DMS153 treated with DMSO at 0.1 percent for 48 hours (cell line): Measurements from ENCODE around the gene RCE1.

Source experiments
- DNase-seq: peaks from one replicate; lab custom pipeline; 2025; ENCODE audit not compliant: unreplicated experiment; lab: John Stamatoyannopoulos, UW

The RCE1 gene

DNA sequence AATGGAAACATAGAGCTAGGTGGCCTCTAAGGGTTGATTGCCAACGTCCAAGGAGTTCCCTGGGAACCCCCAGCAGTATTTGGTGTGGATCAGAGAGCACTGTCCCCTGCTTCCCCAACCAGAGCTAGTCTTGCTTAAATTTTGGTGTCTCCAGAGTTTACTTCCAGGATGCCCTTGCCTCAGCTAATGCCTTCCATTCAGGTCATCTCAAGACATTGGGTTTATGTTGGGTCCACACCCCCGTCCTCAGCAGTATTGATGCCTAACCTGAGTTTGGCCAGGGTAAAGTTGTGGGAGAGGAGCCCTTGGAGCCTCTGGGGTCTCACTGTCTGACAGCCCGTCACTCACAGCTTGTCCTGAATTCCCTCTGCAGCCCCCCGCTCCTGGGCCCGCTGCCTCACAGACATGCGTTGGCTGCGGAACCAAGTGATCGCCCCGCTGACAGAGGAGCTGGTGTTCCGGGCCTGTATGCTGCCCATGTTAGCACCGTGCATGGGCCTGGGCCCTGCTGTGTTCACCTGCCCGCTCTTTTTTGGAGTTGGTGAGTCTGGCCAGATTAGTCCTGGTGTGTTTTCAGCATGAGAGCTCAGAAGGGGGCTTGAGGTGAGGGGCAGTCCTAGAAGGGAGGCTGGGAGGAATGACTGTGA is 1.4 kb downstream of the RCE1 start:
- no peak for DNase-seq

GRCh38 chr11:66845143-66845875 is 2.1 kb downstream of the RCE1 start:
- DNase-seq = no peak

DNA sequence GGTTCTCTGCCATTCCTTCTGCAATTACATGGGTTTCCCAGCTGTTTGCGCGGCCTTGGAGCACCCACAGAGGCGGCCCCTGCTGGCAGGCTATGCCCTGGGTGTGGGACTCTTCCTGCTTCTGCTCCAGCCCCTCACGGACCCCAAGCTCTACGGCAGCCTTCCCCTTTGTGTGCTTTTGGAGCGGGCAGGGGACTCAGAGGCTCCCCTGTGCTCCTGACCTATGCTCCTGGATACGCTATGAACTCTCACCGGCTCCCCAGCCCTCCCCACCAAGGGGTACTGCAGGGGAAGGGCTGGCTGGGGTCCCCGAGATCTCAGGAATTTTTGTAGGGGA is 2.6 kb downstream of the RCE1 start:
- DNase-seq = no peak

DNA sequence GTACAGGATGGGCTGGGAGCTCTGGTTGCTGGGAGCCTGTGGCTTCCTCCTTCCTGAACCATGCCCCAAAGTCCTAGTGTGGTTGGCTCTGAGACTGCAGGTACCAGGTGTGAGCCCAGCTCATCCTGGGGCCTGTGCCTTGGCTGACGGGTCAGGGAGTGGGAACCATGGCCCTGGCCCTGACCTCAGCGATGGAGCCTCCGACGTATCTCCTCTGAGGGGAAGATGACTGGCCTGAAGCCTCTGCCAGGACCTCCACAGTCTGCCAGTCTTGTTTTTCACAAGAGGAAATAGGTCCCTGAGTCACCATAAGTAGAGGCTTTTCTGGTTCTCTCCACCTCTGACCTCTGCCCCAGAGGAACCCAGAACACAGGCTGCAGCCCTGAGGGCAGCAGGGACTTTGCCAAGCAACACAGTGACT is 3.4 kb downstream of the RCE1 start:
- no peak for DNase-seq

- no peak for DNase-seq
Observed at GRCh38 chr11:66847461-66848232, 4.4 kb downstream of the RCE1 start.

DNA sequence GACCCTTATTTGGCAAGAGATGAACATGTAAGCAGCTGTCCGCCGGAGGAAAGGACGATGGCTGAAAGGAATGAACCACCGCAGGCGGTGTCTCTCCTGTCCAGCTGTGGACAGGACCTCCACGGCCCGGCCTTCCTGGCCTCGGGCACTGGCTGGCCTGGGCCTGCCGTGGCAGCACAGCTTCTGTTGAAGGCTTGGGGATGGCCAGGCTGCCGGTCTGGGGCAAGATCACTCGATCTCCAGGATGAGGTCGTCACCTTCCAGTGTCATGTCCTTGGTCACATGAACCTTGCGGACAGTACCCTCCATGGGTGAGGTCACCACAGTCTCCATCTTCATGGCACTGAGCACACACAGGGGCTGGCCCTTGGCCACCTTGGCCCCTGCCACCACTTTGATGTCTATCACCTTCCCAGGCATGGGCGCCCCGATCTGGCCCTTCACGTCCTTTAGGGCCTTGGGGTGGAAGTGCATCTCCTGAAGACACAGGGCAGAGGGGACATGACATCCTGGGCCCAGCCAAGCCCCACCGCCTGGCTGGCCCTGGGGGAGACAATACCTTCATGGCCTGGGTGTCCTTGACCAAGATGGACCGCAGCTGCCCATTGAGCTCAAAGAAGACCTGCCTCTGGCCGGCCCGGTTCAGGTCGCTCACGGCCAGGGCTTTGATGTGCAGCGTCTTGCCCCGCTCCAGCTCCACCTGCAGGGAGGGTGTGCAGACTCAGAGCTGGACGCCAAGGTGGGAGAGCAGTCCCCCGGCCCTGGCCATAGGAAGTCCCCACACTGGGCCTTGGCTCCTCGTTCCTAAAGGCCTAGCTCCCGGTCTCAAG is 5.6 kb downstream of the RCE1 start:
- no peak for DNase-seq

DNA sequence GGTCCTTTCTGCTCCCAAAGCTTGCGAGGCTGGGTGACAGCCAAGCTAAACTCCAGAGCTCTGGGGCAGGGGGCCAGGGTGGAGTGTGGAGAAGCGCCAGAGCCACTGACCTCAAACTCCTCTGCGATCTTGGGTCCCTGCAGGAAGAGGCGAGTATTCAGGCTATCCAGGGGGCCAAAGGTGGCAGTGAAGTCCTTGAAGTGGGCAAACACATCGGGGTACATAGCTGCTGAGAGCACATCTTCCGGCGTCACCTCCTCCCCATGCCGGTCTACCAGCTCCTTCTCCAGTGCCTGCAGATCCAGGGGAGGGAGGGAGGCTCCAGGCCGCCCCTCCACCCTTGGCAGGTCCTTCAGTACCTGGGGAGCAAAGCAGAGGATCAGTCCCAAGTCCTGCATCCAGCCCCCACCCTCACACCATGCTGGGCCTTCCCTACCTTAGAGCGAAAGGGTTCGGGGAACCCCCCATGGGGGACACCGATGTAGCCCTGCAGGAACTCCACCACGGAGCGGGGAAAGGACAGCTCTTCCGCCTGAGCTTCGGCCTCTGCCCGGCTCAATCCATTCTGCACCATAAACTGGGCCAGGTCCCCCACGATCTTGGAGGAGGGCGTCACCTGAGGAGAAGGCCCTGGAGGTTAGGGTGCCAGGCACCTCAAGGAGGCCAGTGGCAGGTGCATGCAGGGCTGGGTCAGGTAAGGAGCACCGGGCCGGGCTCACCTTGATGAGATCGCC is 6.4 kb downstream of the RCE1 start:
- no peak for DNase-seq

- DNase-seq = no peak
Observed at GRCh38 chr11:66850235-66850587, 7.0 kb downstream of the RCE1 start.

DNA sequence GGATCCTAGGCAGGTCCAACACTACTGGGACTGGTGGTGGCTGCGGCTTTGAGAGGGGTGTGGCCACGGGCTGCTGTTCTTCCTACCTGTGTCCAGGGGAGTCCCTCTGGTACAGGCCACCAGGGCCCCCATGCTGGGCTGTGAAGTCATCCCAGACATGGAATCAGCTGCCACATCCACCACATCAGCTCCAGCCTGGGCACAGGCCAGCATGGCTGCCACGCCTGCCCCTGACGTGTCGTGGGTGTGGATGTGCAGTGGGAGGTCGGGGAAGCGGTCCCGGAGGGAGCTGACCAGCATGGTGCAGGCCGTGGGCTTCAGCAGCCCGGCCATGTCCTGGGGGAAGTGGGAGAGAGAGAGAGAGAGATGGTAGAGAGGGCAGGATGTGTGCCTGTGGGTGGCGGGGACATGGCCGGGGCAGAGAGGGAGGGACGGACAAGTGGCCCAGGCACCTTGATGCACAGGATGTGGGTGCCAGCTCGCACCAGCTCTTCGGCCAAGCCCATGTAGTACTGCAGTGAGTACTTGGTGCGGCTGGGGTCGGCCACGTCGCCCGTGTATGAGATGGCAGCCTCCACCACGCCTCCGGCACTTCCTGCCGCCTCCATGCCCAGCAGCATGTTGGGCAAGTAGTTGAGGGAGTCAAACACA is 7.5 kb downstream of the RCE1 start:
- no peak for DNase-seq

DNA sequence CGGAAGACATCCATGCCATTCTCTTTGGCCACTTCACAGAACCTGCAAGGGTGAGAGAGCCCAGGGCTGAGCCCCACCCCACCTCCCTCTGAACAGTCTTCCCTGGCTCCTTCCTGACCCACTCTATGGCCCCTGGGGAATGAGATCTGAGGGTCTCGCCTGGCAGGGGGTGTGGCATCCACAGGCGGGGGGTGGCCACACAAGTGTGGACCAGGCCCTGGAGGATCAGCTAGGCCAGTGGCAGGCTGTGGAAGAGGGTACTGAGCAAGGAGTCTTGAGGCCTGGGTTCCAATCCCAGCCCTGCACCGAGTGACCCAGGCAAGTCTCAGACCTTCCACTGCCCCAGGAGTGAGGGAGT is 8.0 kb downstream of the RCE1 start:
- no peak for DNase-seq

GRCh38 chr11:66851698-66852465 is 8.6 kb downstream of the RCE1 start:
- DNase-seq = no peak

DNA sequence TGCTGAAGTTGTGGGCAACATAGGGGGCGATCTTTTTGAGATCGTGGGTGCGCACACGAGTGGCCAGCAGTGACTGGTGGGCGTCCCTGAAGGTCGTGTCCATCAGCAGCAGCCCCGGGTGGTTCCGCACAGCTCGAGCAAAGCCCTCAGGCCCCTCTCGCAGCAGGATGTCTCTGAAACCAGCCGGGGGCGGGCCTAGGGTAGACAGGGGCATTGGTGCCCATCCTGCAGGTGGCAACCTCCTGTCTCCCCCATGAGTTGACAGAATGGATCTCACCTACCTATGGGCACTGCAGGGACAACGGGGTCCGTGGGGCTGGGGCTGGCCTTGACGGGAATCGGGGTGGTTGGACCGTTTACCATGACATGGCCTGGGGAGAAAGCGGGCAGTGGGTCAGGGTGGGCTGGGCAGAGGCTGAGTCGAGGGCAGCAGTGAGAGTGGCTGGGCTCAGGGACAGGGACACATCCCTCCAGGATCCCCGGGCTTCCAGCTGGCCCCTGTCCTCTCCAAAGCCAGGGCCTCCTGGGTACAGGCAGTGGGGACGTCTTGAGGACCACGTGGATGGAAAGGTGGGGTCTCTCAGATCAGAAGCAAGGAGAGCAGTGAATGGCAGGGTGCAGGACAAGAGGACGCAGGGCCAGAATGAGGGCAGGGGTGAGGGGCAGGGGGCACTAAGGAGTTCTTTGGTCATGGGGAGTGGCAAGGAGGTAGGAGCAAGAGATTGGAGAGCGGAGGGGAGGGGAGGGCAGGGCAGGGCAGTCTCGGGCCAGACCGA is 9.4 kb downstream of the RCE1 start:
- no peak for DNase-seq

DNA sequence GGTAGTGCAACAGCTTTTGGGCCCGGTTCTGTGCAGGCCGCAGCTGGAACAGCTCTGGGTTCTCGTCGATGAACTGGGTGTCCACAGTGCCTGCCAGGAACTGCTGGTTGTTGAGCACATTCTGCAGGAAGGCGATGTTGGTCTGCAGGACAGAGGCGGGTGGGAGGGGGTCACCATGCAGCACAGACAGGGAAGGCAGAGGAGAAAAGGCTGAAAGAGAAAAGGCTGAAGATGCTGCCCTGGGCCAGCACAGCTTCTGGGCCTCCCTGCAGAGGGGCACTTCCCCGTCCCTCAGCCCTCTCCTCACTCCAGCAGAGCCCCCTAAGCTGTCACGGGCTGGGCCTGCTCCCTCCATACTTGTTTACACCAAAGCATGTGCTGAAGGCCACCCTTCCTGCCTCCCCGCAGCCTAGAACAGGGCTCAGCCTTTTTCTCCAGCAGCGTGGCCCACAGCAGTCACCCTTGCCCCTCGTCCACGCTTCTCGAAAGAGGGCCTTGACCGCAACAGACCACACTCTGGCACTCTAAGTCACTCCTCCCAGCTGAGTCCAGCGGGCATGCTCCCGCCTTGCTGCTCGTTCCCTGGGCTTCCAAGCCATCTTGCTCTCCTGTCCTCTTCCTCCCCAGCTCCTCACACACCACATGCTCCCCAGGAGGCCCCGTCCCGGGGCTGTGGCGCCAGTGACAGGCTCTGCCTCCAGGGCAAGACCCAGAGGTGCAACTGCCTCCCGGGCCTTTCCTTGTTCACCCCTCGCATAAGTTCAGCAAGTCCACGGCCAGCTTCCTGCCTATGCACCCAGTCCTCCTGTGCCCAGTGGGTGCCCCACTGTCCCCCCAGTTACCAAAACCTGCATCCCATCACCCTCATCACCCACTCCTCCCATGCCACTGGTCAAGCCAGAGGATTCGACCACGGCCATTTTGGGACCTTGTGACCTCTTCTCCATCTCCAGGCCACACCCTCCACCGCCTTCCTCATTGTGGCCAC is 10.3 kb downstream of the RCE1 start:
- no peak for DNase-seq

DNA sequence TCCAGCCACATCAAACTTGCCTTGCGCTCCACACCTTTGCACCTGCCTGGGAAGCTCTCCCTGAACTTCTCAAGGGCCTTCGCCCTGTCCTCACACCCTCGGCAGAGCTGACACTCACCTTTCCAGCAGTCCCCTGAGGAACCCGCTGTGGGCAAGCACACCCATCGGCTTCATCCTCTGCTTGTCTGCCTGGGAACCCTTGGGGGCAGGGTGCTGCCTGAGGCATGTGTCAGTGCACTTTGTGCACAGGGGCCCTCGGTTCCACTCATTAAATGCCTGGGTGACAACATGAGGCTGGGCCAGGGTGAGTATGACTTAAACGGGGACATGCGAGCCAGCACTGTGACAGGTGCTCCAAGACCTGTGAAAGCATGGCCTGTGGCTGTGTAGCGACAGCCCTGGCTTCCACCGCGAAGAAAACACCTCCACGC is 11.0 kb downstream of the RCE1 start:
- DNase-seq = no peak

DNA sequence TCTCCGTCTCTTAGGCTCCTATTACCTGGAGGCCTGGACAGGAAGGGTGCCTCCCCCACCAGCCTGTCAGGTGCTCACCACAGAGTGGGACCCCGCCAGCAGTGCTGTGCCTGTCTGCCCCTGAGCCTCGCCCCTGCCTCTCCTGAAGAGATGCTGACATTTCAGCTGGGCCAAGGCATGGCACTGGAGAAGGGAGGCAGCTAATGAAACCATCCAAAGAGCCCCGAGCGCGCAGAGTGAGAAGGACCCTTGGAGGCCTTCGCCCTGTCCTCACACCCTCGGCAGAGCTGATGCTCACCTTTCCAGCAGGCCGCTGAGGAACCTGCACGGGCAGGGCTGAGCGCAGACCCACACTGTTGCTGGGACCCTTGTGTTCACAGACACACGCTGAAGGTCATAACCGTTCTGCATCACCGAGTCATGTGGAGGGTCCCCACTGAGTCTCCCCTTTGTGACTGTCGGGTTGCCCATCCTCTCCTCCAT is 11.5 kb downstream of the RCE1 start:
- DNase-seq = no peak

GRCh38 chr11:66855574-66856495 is 12.6 kb downstream of the RCE1 start:
- peak; percentile 70 for DNase-seq
